NCI-H524 treated with DMSO at 0.1 percent for 48 hours (cell line): ENCODE measurements around the gene SMIM28.

Experiments used
- DNase-seq: peaks from one replicate; lab custom pipeline; 2025; lab: John Stamatoyannopoulos, UW

Gene SMIM28

DNA sequence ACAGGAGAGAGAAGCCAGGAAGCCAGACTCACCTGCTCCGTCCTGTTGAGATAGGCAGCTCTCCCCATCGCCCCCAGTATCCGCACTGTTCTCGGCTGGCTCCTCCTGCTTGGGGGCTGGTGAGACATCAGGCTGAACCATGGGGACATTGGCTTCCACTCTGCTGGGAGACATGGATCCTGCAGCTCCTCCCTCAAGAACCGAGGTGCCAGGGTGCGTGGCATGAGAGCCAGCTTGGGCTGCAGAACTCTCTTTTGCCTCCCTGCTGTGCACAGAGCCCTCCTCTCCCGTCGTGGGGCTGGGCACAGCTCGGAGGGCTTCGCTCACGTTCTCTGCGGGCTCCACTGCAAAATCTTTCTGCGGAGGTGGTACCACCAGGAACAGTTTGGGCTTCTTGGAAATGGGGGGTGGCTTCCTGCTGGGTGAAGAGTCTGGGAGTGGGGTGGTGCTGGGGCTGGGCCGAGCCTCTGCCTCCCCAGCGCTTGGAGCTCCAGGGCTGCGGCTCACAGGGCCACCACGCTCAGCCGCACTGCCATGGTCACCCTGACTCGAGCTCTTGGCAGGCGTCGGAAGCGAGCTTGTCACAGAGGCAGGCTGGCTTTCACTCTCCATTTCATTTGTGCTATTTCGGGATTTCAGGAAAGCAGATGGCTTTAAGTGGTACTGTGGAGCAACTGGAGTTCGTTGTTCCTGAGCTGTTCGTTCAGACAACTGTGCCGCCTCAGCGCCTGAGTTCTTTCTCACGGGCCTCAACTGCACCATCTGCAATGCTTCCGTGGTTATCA is 52.8 kb downstream of the SMIM28 start:
- DNase-seq = no peak

DNA sequence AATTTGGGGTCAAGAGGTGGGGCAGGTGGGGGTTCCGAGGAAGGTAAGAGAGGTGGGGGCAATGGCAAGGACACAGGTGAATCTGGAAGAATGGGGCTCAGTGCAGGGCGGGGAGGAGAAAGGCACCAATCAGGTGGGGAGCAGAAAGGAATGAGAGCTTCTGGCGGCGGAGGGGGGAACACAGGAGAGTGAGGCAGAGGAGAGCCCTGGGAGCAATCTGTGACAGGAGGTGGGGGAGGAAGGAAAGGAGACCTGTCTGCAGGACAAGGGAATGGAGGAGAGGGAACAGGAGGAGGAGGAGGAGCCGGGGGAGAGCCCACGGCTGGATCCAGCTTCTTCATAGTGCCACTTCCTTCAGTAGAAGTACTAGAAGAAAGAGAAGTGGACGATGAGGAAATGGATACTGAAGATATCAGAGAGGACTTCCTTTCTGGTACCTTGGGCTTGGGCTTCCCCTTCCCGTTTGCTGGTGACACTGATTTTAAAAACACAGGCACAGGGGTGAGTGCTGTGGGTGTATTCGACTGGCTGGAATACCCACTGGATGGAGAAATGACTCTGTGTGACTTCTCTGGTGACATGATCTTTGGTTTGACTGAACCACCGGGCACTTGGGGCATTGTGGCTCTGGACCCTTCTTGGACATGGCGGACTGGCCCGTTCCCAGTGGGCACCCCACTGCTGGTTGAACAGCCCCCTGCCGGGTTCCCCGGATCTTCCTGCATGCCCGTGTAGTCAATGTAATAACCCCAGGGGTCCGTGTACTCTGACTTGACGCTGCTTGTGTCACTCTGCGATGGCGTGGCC is 53.8 kb downstream of the SMIM28 start:
- no peak for DNase-seq

- DNase-seq = no peak
Measured at GRCh38 chr6:138432063-138432356, 54.3 kb downstream of the SMIM28 start.
